NOMO-1 (cell line): ENCODE data around the gene ZNF708.
"Not testable (repeated sequence)": the region's sequence is repeated elsewhere in the genome, so short reads cannot be mapped to it uniquely, and the experiment has no call there.

Source experiments
- DNase-seq, 2 experiments: peaks; one replicate each; lab custom pipeline; 2025; ENCODE audit not compliant: unreplicated experiment in 2 of 2; lab: John Stamatoyannopoulos, UW

ZNF708 gene

DNA sequence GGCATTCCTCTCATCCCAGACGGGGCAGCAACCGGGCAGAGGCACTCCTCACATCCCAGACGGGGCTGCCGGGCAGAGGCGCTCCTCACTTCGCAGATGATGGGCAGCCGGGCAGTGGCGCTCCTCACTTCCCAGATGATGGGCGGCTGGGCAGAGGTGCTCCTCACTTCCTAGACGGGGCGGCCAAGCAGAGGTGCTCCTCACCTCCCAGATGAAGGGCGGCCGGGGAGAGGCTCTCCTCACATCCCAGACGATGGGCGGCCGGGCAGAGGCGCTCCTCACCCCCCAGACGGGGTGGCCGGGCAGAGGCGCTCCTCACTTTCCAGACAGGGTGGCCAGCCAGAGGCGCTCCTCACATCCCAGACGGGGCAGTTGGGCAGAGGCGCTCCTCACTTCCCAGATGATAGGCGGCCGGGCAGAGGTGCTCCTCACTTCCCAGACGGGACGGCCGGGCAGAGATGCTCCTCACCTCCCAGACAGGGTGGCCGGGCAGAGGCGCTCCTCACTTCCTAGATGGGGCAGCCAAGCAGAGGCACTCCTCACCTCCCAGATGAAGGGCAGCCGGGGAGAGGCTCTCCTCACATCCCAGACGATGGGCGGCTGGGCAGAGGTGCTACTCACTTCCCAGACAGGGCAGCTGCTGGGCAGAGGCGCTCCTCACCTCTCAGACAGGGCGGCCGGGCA lies 68.9 kb downstream of the ZNF708 start:
- no peak for DNase-seq

DNA sequence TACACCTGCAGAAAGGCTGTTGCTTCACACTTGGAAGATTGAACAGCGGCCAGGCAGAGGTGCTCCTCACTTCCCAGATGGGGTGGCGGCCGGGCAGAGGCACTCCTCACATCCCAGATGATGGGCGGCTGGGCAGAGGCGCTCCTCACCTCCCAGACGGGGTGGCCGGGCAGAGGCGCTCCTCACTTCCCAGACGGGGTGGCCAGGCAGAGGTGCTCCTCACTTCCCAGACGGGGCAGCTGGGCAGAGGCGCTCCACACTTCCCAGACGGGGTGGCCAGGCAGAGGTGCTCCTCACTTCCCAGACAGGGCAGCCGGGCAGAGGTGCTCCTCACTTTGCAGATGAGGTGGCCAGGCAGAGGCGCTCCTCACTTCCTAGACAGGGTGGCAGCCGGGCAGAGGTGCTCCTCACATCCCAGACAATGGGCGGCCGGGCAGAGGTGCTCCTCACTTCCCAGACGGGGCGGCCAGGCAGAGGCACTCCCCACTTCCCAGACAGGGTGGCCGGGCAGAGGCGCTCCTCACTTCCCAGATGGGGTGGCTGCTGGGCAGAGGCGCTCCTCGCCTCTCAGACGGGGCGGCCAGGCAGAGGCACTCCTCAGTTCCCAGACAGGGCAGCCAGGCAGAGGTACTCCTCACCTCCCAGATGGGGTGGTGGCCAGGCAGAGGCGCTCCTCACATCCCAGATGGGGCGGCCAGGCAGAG lies 69.6 kb downstream of the ZNF708 start:
- not testable (repeated sequence) for DNase-seq

DNA sequence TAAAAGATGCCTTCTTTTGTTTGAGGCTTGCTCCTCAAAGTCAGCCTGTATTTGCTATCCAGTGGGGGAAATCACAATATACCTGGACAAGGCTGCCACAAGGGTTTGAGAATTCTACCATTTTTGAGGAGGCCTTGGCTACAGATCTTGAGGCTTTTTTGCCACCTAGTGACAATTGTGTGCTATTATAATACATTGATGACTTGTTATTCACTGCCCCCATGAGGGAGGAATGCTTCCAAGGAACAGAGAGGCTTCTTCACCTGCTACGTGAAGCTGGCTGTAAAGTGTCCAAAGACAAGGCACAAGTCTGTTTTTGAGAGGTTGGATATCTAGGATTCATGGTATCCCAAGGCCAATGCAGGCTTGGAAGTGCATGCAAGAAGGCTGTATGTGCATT lies 72.5 kb downstream of the ZNF708 start:
- no peak for DNase-seq
